Epithelial cell of proximal tubule (primary cell): Measurements from ENCODE around the gene SNX4. TPM values are rescaled to one million over a fixed set of nuclear protein-coding genes. Genes with fewer than 3 reads are reported as not detected.

Source experiments
- DNase-seq: peaks from one replicate; pipeline ENCODE4 v3.0.0-alpha.2; 2011; ENCODE audit warnings: low read depth
- H3K4me3 ChIP-seq: 2 replicates; pipeline ENCODE4 v1.5.1; 2011; ENCODE audit warnings: low read depth, mild to moderate bottlenecking, low read length
- CTCF ChIP-seq: conservative IDR thresholded peaks from 2 replicates; pipeline ENCODE4 v1.5.1; 2012; ENCODE audit warnings: low read depth, mild to moderate bottlenecking, low read length
- total RNA-seq: library from RNA; depleted of rRNA; stranded (reverse); fragments of >200 nt; gene quantifications from 2 replicates; pipeline ENCODE4 v1.2.3, GENCODE V29; 2015

The SNX4 gene
- total RNA-seq, 1 donor from 2014 or later, result 22.1 TPM

- DNase-seq, result no peak
- no peak overlapping the region for H3K4me3 ChIP-seq
- TF ChIP-seq CTCF, result no peak
Observed at GRCh38 chr3:125462722-125463299, 57.2 kb downstream of the SNX4 start.

- no peak for DNase-seq
Observed at GRCh38 chr3:125461896-125462295, 58.1 kb downstream of the SNX4 start.

GRCh38 chr3:125460233-125460632 is 59.8 kb downstream of the SNX4 start:
- H3K4me3 ChIP-seq, result no peak overlapping the region
- TF ChIP-seq CTCF, result no peak
- DNase-seq, result no peak

More at GRCh38 chr3:125461896-125462295, 58.1 kb downstream of the SNX4 start:
- TF ChIP-seq CTCF, result no peak
- H3K4me3 ChIP-seq, result no peak overlapping the region

GRCh38 chr3:125443923-125444322 is 76.1 kb downstream of the SNX4 start:
- TF ChIP-seq CTCF, result no peak
- H3K4me3 ChIP-seq, result no peak overlapping the region
- no peak for DNase-seq

- no peak for DNase-seq
- TF ChIP-seq CTCF, result no peak
- no peak overlapping the region for H3K4me3 ChIP-seq
Observed at GRCh38 chr3:125442506-125442905, 77.5 kb downstream of the SNX4 start.

- H3K4me3 ChIP-seq, result no peak overlapping the region
- TF ChIP-seq CTCF, result no peak
- DNase-seq, result no peak
Observed at GRCh38 chr3:125440970-125441369, 79.0 kb downstream of the SNX4 start.

GRCh38 chr3:125440559-125440955 is 79.4 kb downstream of the SNX4 start:
- no peak for TF ChIP-seq CTCF
- H3K4me3 ChIP-seq, result no peak overlapping the region
- DNase-seq, result no peak
